GM12878 (cell line): Measurements from ENCODE around the gene TEX36. TPM values are rescaled to one million over a fixed set of nuclear protein-coding genes. Genes with fewer than 3 reads are reported as not detected.
A peak's percentile ranks its signal among the peaks of the same experiment; 100 is the strongest.

Experiments
- ATAC-seq: fragments of 200-7000 bp; cut with Tn5 transposase; 3 replicates; pipeline ENCODE4 v1.9.1; 2020; ENCODE audit warnings: mild to moderate bottlenecking, moderate library complexity
- BruUV-seq: library from RNA; stranded (reverse); fragments of 400-500 nt; replicated peaks from 2 replicates; lab custom pipeline; 2021; lab: Mats Ljungman, UMichigan
- CTCF ChIA-PET: fragments of 300-600 bp; sonication (Branson Sonifier 250); formaldehyde crosslinking; extraction: SDS; loops from one replicate; lab custom pipeline; 2021; ENCODE audit warnings: inconsistent platforms; lab: Yijun Ruan, JAX
- POLR2A ChIA-PET: fragments of 350-600 bp; formaldehyde crosslinking; extraction: SDS; loops from one replicate; lab custom pipeline; 2021; ENCODE audit warnings: inconsistent platforms; lab: Charles Lee
- RAD21 ChIA-PET: fragments of 300-600 bp; sonication (Branson Sonifier 250); formaldehyde crosslinking; loops from one replicate; lab custom pipeline; 2023; ENCODE audit warnings: antibody characterized with exemption; ENCODE audit not compliant: unreplicated experiment; lab: Charles Lee
- SMC1A ChIA-PET: fragments of 300-600 bp; sonication (Branson Sonifier 250); formaldehyde crosslinking; loops from one replicate; lab custom pipeline; 2023; ENCODE audit not compliant: unreplicated experiment, uncharacterized antibody; lab: Charles Lee
- DNase-seq: peaks from one replicate; pipeline ENCODE4 v3.0.0-alpha.2; 2011; ENCODE audit warnings: low read depth, low spot score
- FAIRE-seq: peaks from 3 replicates; lab custom pipeline; 2011; peaks lifted over from hg19 to GRCh38; lab: Jason Lieb, UNC
- H2AFZ ChIP-seq: 2 replicates; pipeline ENCODE4 v1.6.0; 2011; ENCODE audit warnings: low read depth, low read length, control low read depth; ENCODE audit not compliant: control insufficient read depth
- H3K27ac ChIP-seq: 2 replicates; pipeline ENCODE4 v1.5.1; 2011; ENCODE audit warnings: control low read depth; ENCODE audit not compliant: control insufficient read depth, insufficient read depth
- H3K27me3 ChIP-seq, 2 experiments: replicated peaks in 1 of 2; 2 replicates each; pipeline versions ENCODE4 v1.6.0 to v1.6.1; 2011; ENCODE audit warnings: low read length in 1 of 2; ENCODE audit not compliant: control insufficient read depth in 2 of 2, insufficient read depth in 2 of 2
- H3K36me3 ChIP-seq, 2 experiments: 2 replicates each; pipeline ENCODE4 v1.5.1; 2011; ENCODE audit warnings: low read length in 1 of 2; ENCODE audit not compliant: control insufficient read depth in 2 of 2, insufficient read depth in 2 of 2
- H3K4me1 ChIP-seq: 2 replicates; pipeline ENCODE4 v1.6.1; 2011; ENCODE audit warnings: mild to moderate bottlenecking, low read length, moderate library complexity, mixed read lengths; ENCODE audit not compliant: control insufficient read depth, insufficient read depth
- H3K4me2 ChIP-seq: 2 replicates; pipeline ENCODE4 v1.6.0; 2011; ENCODE audit warnings: control low read depth; ENCODE audit not compliant: control insufficient read depth, insufficient read depth
- H3K4me3 ChIP-seq: fragments of 200-600 bp; sonication (generic); 2 replicates; pipeline ENCODE4 v1.5.1; 2016
- H3K79me2 ChIP-seq: 2 replicates; pipeline ENCODE4 v1.6.0; 2011; ENCODE audit warnings: low read length; ENCODE audit not compliant: control insufficient read depth, insufficient read depth
- H3K9ac ChIP-seq: 2 replicates; pipeline ENCODE4 v1.8.0; 2011; ENCODE audit warnings: low read length, control low read depth, mixed read lengths; ENCODE audit not compliant: control insufficient read depth, insufficient read depth
- H3K9me3 ChIP-seq: replicated peaks from 3 replicates; pipeline ENCODE4 v1.5.1; 2011; ENCODE audit warnings: mild to moderate bottlenecking, low read length; ENCODE audit not compliant: control insufficient read depth, insufficient read depth
- H4K20me1 ChIP-seq: 2 replicates; pipeline ENCODE4 v1.6.0; 2011; ENCODE audit not compliant: control insufficient read depth, insufficient read depth
- BMI1 ChIP-seq: fragments of 450-650 bp; IDR thresholded peaks from 2 replicates; pipeline ENCODE4 v1.6.1; 2016; ENCODE audit warnings: mild to moderate bottlenecking, moderate library complexity, borderline replicate concordance
- FOS ChIP-seq: IDR thresholded peaks from 3 replicates; pipeline ENCODE4 v1.6.1; 2011; ENCODE audit warnings: borderline replicate concordance; ENCODE audit not compliant: insufficient read length; ENCODE audit errors: extremely low read depth
- GATAD2B ChIP-seq: fragments of 450-650 bp; conservative IDR thresholded peaks from 2 replicates; pipeline ENCODE4 v1.6.1; 2017; ENCODE audit warnings: low read depth, mild to moderate bottlenecking, moderate library complexity
- IKZF1 ChIP-seq: fragments of 450-650 bp; conservative IDR thresholded peaks from 2 replicates; pipeline ENCODE4 v1.6.1; 2017; ENCODE audit warnings: antibody characterized with exemption, mild to moderate bottlenecking
- IKZF2 ChIP-seq, 2 experiments: fragments of 450-650 bp; IDR thresholded peaks; 2 replicates each; pipeline ENCODE4 v1.6.1; 2017; ENCODE audit warnings: mild to moderate bottlenecking in 2 of 2, moderate library complexity in 2 of 2
- PAX5 ChIP-seq: IDR thresholded peaks from 2 replicates; pipeline ENCODE4 v1.6.1; 2011; ENCODE audit warnings: low read depth, low read length, borderline replicate concordance
- RAD51 ChIP-seq: fragments of 450-650 bp; IDR thresholded peaks from 2 replicates; pipeline ENCODE4 v1.6.1; 2016; ENCODE audit warnings: moderate library complexity, mild to moderate bottlenecking, inconsistent platforms
- WRNIP1 ChIP-seq: IDR thresholded peaks from 2 replicates; pipeline ENCODE4 v1.6.1; 2011; ENCODE audit warnings: low read depth, low read length, improper control_type of control experiment, borderline replicate concordance
- WGBS: methylation state at CpG from one replicate; pipeline ENCODE4 v1.1.6; 2016; ENCODE audit warnings: low lambda C conversion rate; ENCODE audit not compliant: insufficient replicate concordance, insufficient coverage; ENCODE audit errors: missing lambda C conversion rate; 5-methylcytosine and 5-hydroxymethylcytosine counted together
- in situ Hi-C: fragments of 300-500 bp; cut with MboI; formaldehyde crosslinking; loops from 9 replicates; pipeline ENCODE4 v1.14.3; 2018; ENCODE audit warnings: mixed read lengths
- intact Hi-C: fragments of 100-400 bp; cut with micrococcal nuclease; formaldehyde crosslinking; loops from one replicate; pipeline ENCODE4 v1.14.2; 2022; ENCODE audit not compliant: unreplicated experiment
- polyA plus RNA-seq, 11 experiments: library from polyadenylated mRNA; depleted of rRNA in 4 of 11; unstranded in 6 of 11; stranded (reverse) in 5 of 11; fragments of >200 nt; fragmentation: Nextera tagmentation in 4 of 11; fragmentation: Illumina TruSeq in 1 of 11; extraction: Ambion mirVana in 4 of 11; extraction: Trizol in 1 of 11; gene quantifications; 1 replicate in 1 of 11; 2 replicates in 10 of 11; pipeline versions ENCODE4 v1.2.1 to v1.2.3, GENCODE V29; 2011 to 2016; ENCODE audit warnings: inconsistent platforms in 2 of 11, missing spikeins in 2 of 11, low read depth in 1 of 11
- total RNA-seq, 4 experiments: library from RNA; depleted of rRNA in 3 of 4; stranded (reverse); fragments of >200 nt in 3 of 4; fragmentation: Illumina TruSeq in 1 of 4; extraction: Trizol in 1 of 4; gene quantifications; 2 replicates each; pipeline versions ENCODE4 v1.2.1 to v1.2.3, GENCODE V29; 2013 to 2021
- TF ChIP-seq, protein P1 (sequence below): fragments of 450-650 bp; IDR thresholded peaks from 2 replicates; pipeline ENCODE4 v1.6.1; 2017; ENCODE audit warnings: low read depth, mild to moderate bottlenecking, moderate library complexity
- TF ChIP-seq, protein P2 (sequence below): fragments of 450-650 bp; IDR thresholded peaks from 2 replicates; pipeline ENCODE4 v1.6.1; 2017; ENCODE audit warnings: mild to moderate bottlenecking

Gene TEX36
- total and polyA plus RNA-seq, 10 of the 15 experiments (the other 5 are each of a cell fraction or from before 2014, with no cell fraction given), result not detected

DNA sequence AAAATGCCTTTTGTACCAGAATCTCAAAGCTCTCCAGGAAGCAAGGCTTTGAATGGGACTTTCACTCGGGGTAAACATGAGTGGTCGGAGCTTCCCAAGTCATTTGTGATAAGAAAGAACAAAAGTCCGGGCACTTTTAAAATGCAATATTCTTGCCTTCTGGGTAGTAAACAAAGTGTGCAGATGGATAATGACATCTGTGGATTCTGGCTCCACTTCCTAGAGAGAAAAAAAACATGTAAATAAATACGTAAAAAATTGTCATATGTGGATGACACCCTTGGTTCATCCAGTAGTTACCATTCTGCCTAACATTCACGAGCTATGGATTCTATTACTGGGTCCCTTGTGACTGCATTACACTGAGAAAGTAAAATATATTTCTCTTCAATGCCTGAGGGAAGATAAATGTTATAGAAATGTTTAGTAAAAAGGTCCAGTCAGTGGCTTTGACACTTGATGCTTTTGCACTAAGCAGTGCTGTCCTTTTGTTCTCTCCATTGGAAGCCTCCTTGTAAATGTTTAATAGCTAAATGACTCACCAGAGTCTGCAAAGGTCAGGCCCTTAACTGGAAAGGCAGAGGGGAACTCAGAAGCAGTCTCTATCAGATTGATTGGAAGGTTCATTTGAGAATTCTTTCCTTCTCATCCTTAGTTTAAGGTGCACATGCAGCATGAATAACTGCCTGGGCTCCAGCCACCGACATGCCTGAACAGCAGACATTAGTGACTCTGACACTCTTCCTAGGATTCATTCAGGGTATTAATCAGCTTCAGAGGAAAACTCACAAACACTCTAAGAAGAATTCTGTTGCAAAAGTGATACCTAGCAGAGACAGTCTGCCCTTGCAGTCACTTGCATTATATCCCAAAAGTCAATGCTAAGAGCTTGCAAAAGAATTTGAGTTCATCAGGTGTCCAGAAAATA is 24.8 kb upstream of the TEX36 start:
- H3K36me3 ChIP-seq, result no peaks in the 10 kb centered on the region
- 30% methylated on average over 6 of the region's 6 CpGs for WGBS

More for the DNA sequence above, 24.8 kb upstream of the TEX36 start:
- Histone ChIP-seq H3K27ac (no peak overlapping the region), H3K27me3 (no peaks in the 10 kb centered on the region), H2AFZ (no peak overlapping the region), H3K9me3 (no peaks in the 10 kb centered on the region), H4K20me1 (no peaks in the 10 kb centered on the region), H3K4me1 (no peaks in the 10 kb centered on the region), H3K79me2 (no peaks in the 10 kb centered on the region), H3K4me2 (no peak overlapping the region), H3K4me3 (no peak overlapping the region), H3K9ac (no peak overlapping the region)
- ChIA-PET SMC1A (interaction anchor here (1.3 to 1.4 kb wide), 2 partner anchors 15 to 16 kb away, joined by 4 to 5 read pairs; no protein-coding TSS in a partner anchor), CTCF (interaction anchor here (1.1 kb wide), 1 partner anchor 16 kb away, joined by 3 read pairs; no protein-coding TSS in a partner anchor), RAD21 (interaction anchor here (1.5 to 1.7 kb wide), 2 partner anchors 12 to 16 kb away, joined by 4 to 7 read pairs; partner anchors contain the start of gene EDRF1), POLR2A (interaction anchor here (1.2 kb wide), 1 partner anchor 16 kb away, joined by 3 read pairs; no protein-coding TSS in a partner anchor)
- in situ Hi-C loops, result loop anchor here (10.0 kb wide), 1 partner anchor 337 kb away; no protein-coding TSS in a partner anchor
- ATAC-seq (peak; percentile 66), FAIRE-seq (no peak), DNase-seq (no peak)
- no TSS peak for BruUV-seq
- intact Hi-C loops, result no loop called here
- TF ChIP-seq RAD51 (no peak), GATAD2B (no peak), WRNIP1 (no peak), FOS (no peak), IKZF2 (IDR thresholded peaks at IDR 0.05) (no peak), IKZF1 (no peak), PAX5 (no peak), BMI1 (no peak)
- TF ChIP-seq, protein P1, sequence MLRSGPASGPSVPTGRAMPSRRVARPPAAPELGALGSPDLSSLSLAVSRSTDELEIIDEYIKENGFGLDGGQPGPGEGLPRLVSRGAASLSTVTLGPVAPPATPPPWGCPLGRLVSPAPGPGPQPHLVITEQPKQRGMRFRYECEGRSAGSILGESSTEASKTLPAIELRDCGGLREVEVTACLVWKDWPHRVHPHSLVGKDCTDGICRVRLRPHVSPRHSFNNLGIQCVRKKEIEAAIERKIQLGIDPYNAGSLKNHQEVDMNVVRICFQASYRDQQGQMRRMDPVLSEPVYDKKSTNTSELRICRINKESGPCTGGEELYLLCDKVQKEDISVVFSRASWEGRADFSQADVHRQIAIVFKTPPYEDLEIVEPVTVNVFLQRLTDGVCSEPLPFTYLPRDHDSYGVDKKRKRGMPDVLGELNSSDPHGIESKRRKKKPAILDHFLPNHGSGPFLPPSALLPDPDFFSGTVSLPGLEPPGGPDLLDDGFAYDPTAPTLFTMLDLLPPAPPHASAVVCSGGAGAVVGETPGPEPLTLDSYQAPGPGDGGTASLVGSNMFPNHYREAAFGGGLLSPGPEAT, result no peak
- TF ChIP-seq, protein P2, sequence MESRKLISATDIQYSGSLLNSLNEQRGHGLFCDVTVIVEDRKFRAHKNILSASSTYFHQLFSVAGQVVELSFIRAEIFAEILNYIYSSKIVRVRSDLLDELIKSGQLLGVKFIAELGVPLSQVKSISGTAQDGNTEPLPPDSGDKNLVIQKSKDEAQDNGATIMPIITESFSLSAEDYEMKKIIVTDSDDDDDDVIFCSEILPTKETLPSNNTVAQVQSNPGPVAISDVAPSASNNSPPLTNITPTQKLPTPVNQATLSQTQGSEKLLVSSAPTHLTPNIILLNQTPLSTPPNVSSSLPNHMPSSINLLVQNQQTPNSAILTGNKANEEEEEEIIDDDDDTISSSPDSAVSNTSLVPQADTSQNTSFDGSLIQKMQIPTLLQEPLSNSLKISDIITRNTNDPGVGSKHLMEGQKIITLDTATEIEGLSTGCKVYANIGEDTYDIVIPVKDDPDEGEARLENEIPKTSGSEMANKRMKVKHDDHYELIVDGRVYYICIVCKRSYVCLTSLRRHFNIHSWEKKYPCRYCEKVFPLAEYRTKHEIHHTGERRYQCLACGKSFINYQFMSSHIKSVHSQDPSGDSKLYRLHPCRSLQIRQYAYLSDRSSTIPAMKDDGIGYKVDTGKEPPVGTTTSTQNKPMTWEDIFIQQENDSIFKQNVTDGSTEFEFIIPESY, result no peak
